Femur (tissue), 1 donor: ENCODE data around the gene ROS1.
"Not testable (repeated sequence)": the region's sequence is repeated elsewhere in the genome, so short reads cannot be mapped to it uniquely, and the experiment has no call there.

Source experiments
- DNase-seq: peaks from one replicate; pipeline ENCODE4 v3.0.0-alpha.2; 2017

ROS1 gene

DNA sequence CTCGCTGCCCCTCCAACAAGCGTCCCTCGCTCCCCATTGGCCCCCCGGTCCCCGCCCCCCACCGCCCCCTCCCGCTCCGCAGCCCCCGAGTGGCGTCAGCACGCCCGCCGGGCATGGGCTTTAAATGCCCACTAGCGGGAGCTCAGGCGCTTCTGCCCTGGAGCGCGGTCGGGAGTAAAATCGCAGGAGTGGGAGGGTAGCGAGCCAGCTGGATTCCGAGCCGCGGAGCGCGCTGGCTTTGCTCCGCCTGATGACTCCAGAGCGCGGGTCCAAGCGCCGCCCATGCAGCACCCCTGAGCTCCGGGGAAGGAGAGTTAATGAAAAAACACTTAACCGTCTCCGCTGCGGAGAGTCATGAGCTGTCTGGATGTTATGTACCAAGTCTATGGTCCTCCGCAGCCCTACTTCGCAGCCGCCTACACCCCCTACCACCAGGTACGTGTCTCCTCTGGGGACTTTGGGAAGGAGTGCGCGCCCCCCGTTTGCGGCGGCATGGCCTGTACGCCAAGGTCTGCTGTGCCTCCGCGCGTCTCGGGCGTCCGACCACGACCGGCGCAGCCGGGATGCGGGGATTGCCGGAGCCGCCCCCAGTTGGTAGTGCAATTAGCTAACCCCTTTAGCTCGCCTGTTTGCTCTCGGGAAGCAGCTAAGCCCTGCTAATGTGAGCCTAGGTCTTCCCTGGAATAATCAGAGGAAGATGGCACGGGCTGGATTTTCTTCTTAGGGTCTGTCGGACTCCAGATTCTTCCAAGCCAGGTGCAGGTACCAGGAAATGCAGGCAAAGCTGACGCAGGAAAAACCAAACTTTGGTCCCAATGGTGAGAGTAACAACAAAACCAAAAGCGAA lies 160.1 kb downstream of the ROS1 start, which contains the start of gene VGLL2:
Gene VGLL2, plus strand, starts transcription at position 149 of the 847 bp plus-strand sequence. Its CDS starts 206 bp downstream, at position 355.
- peak; percentile 84 for DNase-seq

DNA sequence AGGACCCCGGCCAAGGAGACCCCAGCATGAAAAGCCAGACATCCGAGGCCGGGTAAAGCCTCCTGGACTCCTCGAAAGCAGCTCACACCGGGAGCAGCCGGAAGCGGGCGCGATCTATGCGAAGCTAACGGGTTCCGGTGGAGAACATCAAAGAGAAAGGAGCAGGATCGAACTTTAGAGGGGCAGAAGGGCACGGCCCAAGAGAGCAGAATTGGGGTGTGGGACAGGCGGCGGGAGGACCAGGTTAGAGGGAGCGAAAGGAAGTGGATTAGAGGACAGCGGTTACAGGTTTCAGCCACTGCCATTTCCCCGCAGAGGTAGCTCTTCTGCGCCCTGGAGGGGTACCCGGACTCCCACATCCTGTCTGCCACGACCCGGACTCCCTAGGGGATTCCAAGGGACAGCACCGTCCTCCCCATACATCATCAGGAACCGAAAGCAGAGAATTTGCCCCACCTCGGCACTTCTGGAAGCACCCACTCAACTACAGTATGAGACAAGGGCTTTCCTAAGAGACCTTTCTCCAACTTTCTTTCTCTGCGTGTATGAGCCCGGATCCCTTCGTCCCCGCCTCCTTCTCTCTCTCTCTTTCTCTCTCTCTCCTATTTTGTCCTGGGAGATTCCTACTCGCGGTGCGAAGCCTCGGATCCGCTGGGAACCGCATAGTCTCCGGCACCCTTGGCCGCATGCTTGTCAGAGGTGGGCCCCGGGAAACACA lies 160.9 kb downstream of the ROS1 start:
- DNase-seq, result no peak

DNA sequence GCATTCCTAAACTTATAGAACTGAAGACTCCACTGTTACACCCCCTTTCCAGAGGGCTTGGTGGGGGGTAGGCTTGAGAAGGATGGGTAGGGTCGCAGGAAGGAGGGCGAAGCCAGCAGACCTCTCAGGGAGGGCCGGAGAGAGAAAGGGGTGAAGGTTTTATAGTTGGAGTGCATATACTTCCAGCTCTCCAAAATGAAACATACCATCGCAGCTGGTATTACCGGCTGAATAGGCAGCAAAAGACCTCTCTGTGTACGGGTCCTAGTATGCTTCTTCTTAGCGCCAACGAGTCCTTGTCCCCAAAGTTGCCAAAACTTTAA lies 161.4 kb downstream of the ROS1 start:
- no peak for DNase-seq

GRCh38 chr6:117263353-117263927 lies 162.3 kb downstream of the ROS1 start:
- no peak for DNase-seq

- DNase-seq, result no peak
Observed at GRCh38 chr6:117262799-117263198, 162.9 kb downstream of the ROS1 start.

DNA sequence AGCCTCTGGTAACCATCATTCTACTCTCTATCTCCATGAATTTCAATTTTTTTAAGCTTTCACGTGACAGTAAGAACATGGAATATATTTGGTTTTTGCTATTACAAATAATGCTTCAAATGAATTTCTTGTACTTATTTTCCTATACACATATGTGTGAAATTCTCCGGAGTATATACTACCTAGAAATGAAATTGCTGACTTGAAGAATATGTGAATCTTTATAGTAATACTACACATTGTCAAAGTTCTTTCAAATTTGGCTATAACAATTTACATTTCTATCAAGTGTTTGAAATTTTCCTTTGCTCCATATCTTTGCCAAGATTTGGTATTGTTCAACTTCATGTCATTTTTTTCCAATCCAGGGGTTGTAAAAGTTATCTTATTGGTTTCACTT lies 172.0 kb downstream of the ROS1 start:
- DNase-seq, result no peak

GRCh38 chr6:117244979-117245378 lies 180.8 kb downstream of the ROS1 start:
- DNase-seq, result not testable (repeated sequence)

- DNase-seq, result not testable (repeated sequence)
Observed at GRCh38 chr6:117244571-117244970, 181.2 kb downstream of the ROS1 start.
